Vagina (tissue), 2 donors: ENCODE measurements around the gene SLC35G6.

Experiments
- CTCF ChIP-seq, 3 experiments: fragments of 450-650 bp in 2 of 3; fragments of 200-600 bp in 1 of 3; sonication (generic) in 1 of 3; IDR thresholded peaks; one replicate each; pipeline ENCODE4 v1.5.1; 2017 to 2019; ENCODE audit warnings: antibody characterized with exemption in 3 of 3, mild to moderate bottlenecking in 2 of 3, moderate library complexity in 2 of 3
- POLR2A ChIP-seq, 2 donors: fragments of 450-650 bp; IDR thresholded peaks; one replicate each; pipeline ENCODE4 v1.6.1; 2017; ENCODE audit warnings: antibody characterized with exemption in 2 of 2, mild to moderate bottlenecking in 2 of 2, moderate library complexity in 2 of 2
- POLR2AphosphoS5 ChIP-seq, 2 donors: sonication (generic); formaldehyde crosslinking; IDR thresholded peaks; one replicate each; pipeline ENCODE4 v1.9.0; 2017; ENCODE audit warnings: antibody characterized with exemption in 2 of 2, mild to moderate bottlenecking in 2 of 2, low read depth in 1 of 2; ENCODE audit not compliant: insufficient read depth in 1 of 2

DNA sequence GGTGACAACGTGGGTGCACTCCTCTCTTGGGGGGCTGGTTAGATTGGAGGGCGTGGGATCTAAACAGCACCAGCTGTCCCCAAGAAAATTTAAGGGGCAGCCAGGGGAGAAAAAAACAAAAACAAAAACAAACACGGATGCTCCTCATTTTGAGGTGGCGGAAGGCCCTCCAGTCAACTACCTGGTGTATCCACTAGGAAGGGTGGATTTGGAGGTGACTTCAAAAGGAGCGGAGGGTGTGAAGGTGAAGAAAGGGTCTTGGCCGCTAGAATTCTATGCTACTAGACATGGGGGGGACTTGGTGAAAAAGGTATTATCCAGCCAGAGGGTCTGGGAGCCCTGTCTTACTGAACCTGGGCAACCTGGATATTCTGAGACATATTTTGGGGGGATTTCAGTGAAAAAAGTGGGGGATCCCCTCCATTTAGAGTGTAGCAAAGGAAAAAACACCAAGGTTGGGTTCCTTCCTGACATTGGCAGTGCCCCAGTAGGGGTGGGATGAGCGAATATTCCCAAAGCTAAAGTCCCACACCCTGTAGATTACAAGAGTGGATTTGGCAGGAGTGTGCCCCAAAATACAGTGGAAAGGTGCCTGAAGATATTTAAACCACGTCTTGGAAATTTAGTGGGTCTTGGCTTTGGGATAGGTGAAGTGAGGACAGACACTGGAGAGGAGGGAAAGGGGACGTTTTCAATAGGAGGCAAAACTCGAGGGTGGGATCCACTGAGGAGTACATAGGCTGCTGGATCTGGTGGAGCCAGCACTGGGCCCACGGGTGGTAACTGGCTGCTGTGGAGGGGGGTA, 42.4 kb upstream of the SLC35G6 start:
- TF ChIP-seq CTCF (IDR thresholded peaks at IDR 0.05) (no peak), POLR2A (IDR thresholded peaks at IDR 0.05) (no peak), POLR2AphosphoS5 (IDR thresholded peaks at IDR 0.05; ENCODE audit: insufficient read depth in 1 of 2, low read depth in 1 of 2) (no peak)
